Putamen (tissue), 1 donor: ENCODE data around the gene NACA2.
"Not testable (repeated sequence)": the region's sequence is repeated elsewhere in the genome, so short reads cannot be mapped to it uniquely, and the experiment has no call there.

Experiments used
- DNase-seq: peaks from one replicate; pipeline ENCODE4 v3.0.0-alpha.2; 2016; ENCODE audit warnings: low spot score

NACA2 gene

GRCh38 chr17:61575983-61576382 lies 15.0 kb downstream of the NACA2 start:
- DNase-seq: no peak

- no peak for DNase-seq
Measured at GRCh38 chr17:61575352-61575975, 15.6 kb downstream of the NACA2 start.

- DNase-seq: no peak
Measured at GRCh38 chr17:61574542-61575351, 16.3 kb downstream of the NACA2 start.

- not testable (repeated sequence) for DNase-seq
Measured at GRCh38 chr17:61572547-61572946, 18.5 kb downstream of the NACA2 start.

- no peak for DNase-seq
Measured at GRCh38 chr17:61571624-61572023, 19.4 kb downstream of the NACA2 start.

- DNase-seq: no peak
Measured at GRCh38 chr17:61570118-61570517, 20.9 kb downstream of the NACA2 start.

GRCh38 chr17:61569525-61569924 lies 21.5 kb downstream of the NACA2 start:
- not testable (repeated sequence) for DNase-seq

GRCh38 chr17:61568219-61569072 lies 22.6 kb downstream of the NACA2 start:
- DNase-seq: no peak

- DNase-seq: no peak
Measured at GRCh38 chr17:61567045-61567802, 23.8 kb downstream of the NACA2 start.

GRCh38 chr17:61566448-61566847 lies 24.6 kb downstream of the NACA2 start:
- not testable (repeated sequence) for DNase-seq

GRCh38 chr17:61565850-61566249 lies 25.2 kb downstream of the NACA2 start:
- not testable (repeated sequence) for DNase-seq

GRCh38 chr17:61565213-61565612 lies 25.8 kb downstream of the NACA2 start:
- no peak for DNase-seq

- no peak for DNase-seq
Measured at GRCh38 chr17:61562287-61562686, 28.7 kb downstream of the NACA2 start.

- no peak for DNase-seq
Measured at GRCh38 chr17:61561354-61561753, 29.7 kb downstream of the NACA2 start.

- no peak for DNase-seq
Measured at GRCh38 chr17:61560071-61560470, 30.9 kb downstream of the NACA2 start.

GRCh38 chr17:61556224-61557188 lies 34.5 kb downstream of the NACA2 start:
- DNase-seq: no peak

GRCh38 chr17:61555127-61555566 lies 35.9 kb downstream of the NACA2 start:
- DNase-seq: no peak

GRCh38 chr17:61554209-61554608 lies 36.8 kb downstream of the NACA2 start:
- no peak for DNase-seq

GRCh38 chr17:61552560-61552959 lies 38.5 kb downstream of the NACA2 start:
- DNase-seq: not testable (repeated sequence)

GRCh38 chr17:61551255-61551742 lies 39.7 kb downstream of the NACA2 start:
- DNase-seq: no peak
